Loucy (cell line): ENCODE measurements around the gene MOSMO.

Experiments
- H2AFZ ChIP-seq: fragments of 200-600 bp; sonication (generic); 2 replicates; pipeline ENCODE4 v1.6.0; 2016; ENCODE audit warnings: antibody characterized with exemption, mild to moderate bottlenecking, low read length, moderate library complexity
- H3F3A ChIP-seq: fragments of 200-600 bp; 2 replicates; pipeline ENCODE4 v1.6.0; 2016; ENCODE audit warnings: antibody characterized with exemption, low read depth, mild to moderate bottlenecking
- H3K27me3 ChIP-seq: fragments of 200-600 bp; sonication (generic); 2 replicates; pipeline ENCODE4 v1.6.1; 2014; ENCODE audit warnings: low read length, mild to moderate bottlenecking; ENCODE audit not compliant: insufficient read depth, poor library complexity, severe bottlenecking
- H3K36me3 ChIP-seq: fragments of 200-600 bp; sonication (generic); 2 replicates; pipeline ENCODE4 v1.6.1; 2016; ENCODE audit warnings: low read length; ENCODE audit not compliant: insufficient read depth
- H3K4me1 ChIP-seq: fragments of 200-600 bp; sonication (generic); 2 replicates; pipeline ENCODE4 v1.5.1; 2014; ENCODE audit warnings: low read length, mild to moderate bottlenecking; ENCODE audit not compliant: insufficient read depth, poor library complexity, severe bottlenecking
- H3K4me2 ChIP-seq: fragments of 200-600 bp; sonication (generic); 2 replicates; pipeline ENCODE4 v1.6.0; 2014; ENCODE audit warnings: antibody characterized with exemption, low read length, low read depth, mild to moderate bottlenecking; ENCODE audit not compliant: poor library complexity, severe bottlenecking
- H3K4me3 ChIP-seq: fragments of 200-600 bp; sonication (generic); 2 replicates; pipeline ENCODE4 v1.5.1; 2014; ENCODE audit warnings: low read length, mild to moderate bottlenecking, mixed read lengths; ENCODE audit not compliant: poor library complexity, severe bottlenecking
- H3K79me2 ChIP-seq: fragments of 200-600 bp; sonication (generic); 2 replicates; pipeline ENCODE4 v1.6.1; 2014; ENCODE audit warnings: low read length; ENCODE audit not compliant: insufficient read depth
- H3K9ac ChIP-seq: fragments of 200-600 bp; sonication (generic); 2 replicates; pipeline ENCODE4 v1.6.0; 2014; ENCODE audit warnings: mild to moderate bottlenecking, low read depth, low read length, moderate library complexity; ENCODE audit not compliant: poor library complexity, severe bottlenecking
- H3K9me2 ChIP-seq: fragments of 200-600 bp; sonication (generic); replicated peaks from 2 replicates; pipeline ENCODE4 v1.6.1; 2016; ENCODE audit warnings: low read depth, low read length, mixed read lengths
- H3K9me3 ChIP-seq: fragments of 200-600 bp; sonication (generic); 2 replicates; pipeline ENCODE4 v1.6.1; 2014; ENCODE audit warnings: mild to moderate bottlenecking, antibody characterized with exemption, low read length, low read depth; ENCODE audit not compliant: insufficient read depth
- H4K20me1 ChIP-seq: fragments of 200-600 bp; sonication (generic); 2 replicates; pipeline ENCODE4 v1.6.0; 2014; ENCODE audit warnings: antibody characterized with exemption, low read length, mild to moderate bottlenecking; ENCODE audit not compliant: insufficient read depth, poor library complexity, severe bottlenecking
- CTCF ChIP-seq: fragments of 200-600 bp; sonication (generic); conservative IDR thresholded peaks from 2 replicates; pipeline ENCODE4 v1.5.1; 2014; ENCODE audit warnings: mild to moderate bottlenecking, antibody characterized with exemption, low read length
- EZH2phosphoT487 ChIP-seq: fragments of 200-600 bp; IDR thresholded peaks from 2 replicates; pipeline ENCODE4 v1.6.1; 2018; ENCODE audit warnings: antibody characterized with exemption, mild to moderate bottlenecking, moderate library complexity, borderline replicate concordance

Gene MOSMO

GRCh38 chr16:21973945-21974344, 34.0 kb upstream of the MOSMO start:
- no peak for TF ChIP-seq EZH2phosphoT487
- no peak for TF ChIP-seq CTCF
- H3K4me1 ChIP-seq: no peaks in the 10 kb centered on the region
- no peaks in the 10 kb centered on the region for H4K20me1 ChIP-seq
- H3K9ac ChIP-seq: no peak overlapping the region
- H3K36me3 ChIP-seq: peaks cover 96% of the 10 kb centered on the region
- no peak overlapping the region for H3K4me2 ChIP-seq
- no peaks in the 10 kb centered on the region for H3K27me3 ChIP-seq
- H2AFZ ChIP-seq: no peak overlapping the region
- H3K9me2 ChIP-seq: no peaks in the 10 kb centered on the region
- H3K4me3 ChIP-seq: no peak overlapping the region
- H3F3A ChIP-seq: no peaks in the 10 kb centered on the region
- H3K79me2 ChIP-seq: no peaks in the 10 kb centered on the region
- no peaks in the 10 kb centered on the region for H3K9me3 ChIP-seq

- Histone ChIP-seq H3K9ac (no peak overlapping the region), H3K4me2 (no peak overlapping the region), H4K20me1 (no peaks in the 10 kb centered on the region), H3K4me3 (no peak overlapping the region), H3F3A (no peaks in the 10 kb centered on the region), H3K9me3 (no peaks in the 10 kb centered on the region), H3K27me3 (no peaks in the 10 kb centered on the region), H3K36me3 (peaks cover 97% of the 10 kb centered on the region), H2AFZ (no peak overlapping the region), H3K4me1 (no peaks in the 10 kb centered on the region), H3K9me2 (no peaks in the 10 kb centered on the region), H3K79me2 (no peaks in the 10 kb centered on the region)
- TF ChIP-seq CTCF (no peak), EZH2phosphoT487 (no peak)
These were observed 27.9 kb upstream of the MOSMO start for GRCh38 chr16:21980032-21980431.

- Histone ChIP-seq H3K4me3 (no peak overlapping the region), H3K4me1 (no peaks in the 10 kb centered on the region), H3K9me3 (no peaks in the 10 kb centered on the region), H3K79me2 (no peaks in the 10 kb centered on the region), H3K36me3 (peaks cover 76% of the 10 kb centered on the region), H3K4me2 (no peak overlapping the region), H4K20me1 (no peaks in the 10 kb centered on the region), H3K9ac (no peak overlapping the region), H2AFZ (no peak overlapping the region), H3F3A (no peaks in the 10 kb centered on the region), H3K9me2 (no peaks in the 10 kb centered on the region), H3K27me3 (no peaks in the 10 kb centered on the region)
- TF ChIP-seq EZH2phosphoT487 (no peak), CTCF (peak; percentile 23; the same call in 1 of the 2 replicates)
These were observed 25.8 kb upstream of the MOSMO start for GRCh38 chr16:21982108-21982507.
